Heart right ventricle (tissue), 16 donors: ENCODE measurements around the gene DAZAP1. TPM values are rescaled to one million over a fixed set of nuclear protein-coding genes. Genes with fewer than 3 reads are reported as not detected.
A peak's percentile ranks its signal among the peaks of the same experiment; 100 is the strongest.

ENCODE experiments used
- ATAC-seq, 8 donors: fragments of 200-7000 bp; cut with Tn5 transposase; one replicate each; pipeline ENCODE4 v1.9.1; 2020; ENCODE audit warnings: mild to moderate bottlenecking in 8 of 8, moderate library complexity in 8 of 8, moderate number of reproducible peaks in 1 of 8
- DNase-seq, 2 donors: peaks; one replicate each; pipeline ENCODE4 v3.0.0-alpha.2; 2020
- H3K27ac ChIP-seq, 10 donors: fragments of 200-600 bp; sonication (generic) in 2 of 10; one replicate each; pipeline versions ENCODE4 v1.5.0 to v1.8.0; 2020 to 2022; ENCODE audit warnings: mild to moderate bottlenecking in 3 of 10
- H3K27me3 ChIP-seq, 7 donors: fragments of 200-600 bp; one replicate each; pipeline ENCODE4 v1.8.0; 2021 to 2022; ENCODE audit warnings: mild to moderate bottlenecking in 2 of 7
- H3K36me3 ChIP-seq, 9 donors: fragments of 200-600 bp; sonication (generic) in 1 of 9; one replicate each; pipeline versions ENCODE4 v1.5.0 to v1.8.0; 2020 to 2022; ENCODE audit warnings: mild to moderate bottlenecking in 2 of 9
- H3K4me1 ChIP-seq, 9 donors: fragments of 200-600 bp; sonication (generic) in 1 of 9; one replicate each; pipeline versions ENCODE4 v1.5.0 to v1.8.0; 2020 to 2022; ENCODE audit warnings: mild to moderate bottlenecking in 4 of 9
- H3K4me3 ChIP-seq, 10 donors: fragments of 200-600 bp; sonication (generic) in 2 of 10; one replicate each; pipeline versions ENCODE4 v1.5.0 to v1.8.0; 2020 to 2022; ENCODE audit warnings: mild to moderate bottlenecking in 7 of 10, moderate library complexity in 2 of 10
- H3K9me3 ChIP-seq, 11 donors: fragments of 200-600 bp in 10 of 11; sonication (generic) in 2 of 11; one replicate each; pipeline versions ENCODE4 v1.5.0 to v1.8.0; 2013 to 2022; ENCODE audit warnings: mild to moderate bottlenecking in 2 of 11, control low read depth in 1 of 11, moderate library complexity in 1 of 11
- CTCF ChIP-seq, 9 donors: fragments of 200-600 bp; sonication (generic) in 2 of 9; IDR thresholded peaks; one replicate each; pipeline versions ENCODE4 v1.5.0 to v1.8.0; 2021 to 2022; ENCODE audit warnings: antibody characterized with exemption in 9 of 9, mild to moderate bottlenecking in 5 of 9, moderate library complexity in 1 of 9
- WGBS, 2 donors: extraction: QIAGEN DNeasy Blood & Tissue Kit; methylation state at CpG; one replicate each; pipeline ENCODE4 v1.1.7; 2013; ENCODE audit warnings: inconsistent platforms in 1 of 2; 5-methylcytosine and 5-hydroxymethylcytosine counted together
- intact Hi-C, 10 donors: fragments of 100-400 bp; cut with DNase I; formaldehyde crosslinking; loops; one replicate each; pipeline versions ENCODE4 v1.11.1 to v1.14.2; 2022
- polyA plus RNA-seq, 2 donors: library from polyadenylated mRNA; stranded (reverse); fragments of 200-250 nt; gene quantifications; one replicate each; pipeline ENCODE4 v1.2.3, GENCODE V29; 2013
- total RNA-seq, 10 donors: library from RNA; stranded (reverse); fragmentation: NEBNext Ultra II Directional in 3 of 10; extraction: Animal tissue kit (Norgen Biotek cat#: 25700) in 3 of 10; gene quantifications; one replicate each; pipeline versions ENCODE4 v1.2.1 to v1.2.4, GENCODE V29; 2021 to 2023
- donor health status: Arrhythmogenic right ventricular cardiomyopathy.
- donor health status: ischemic (EF 13 %, LVEDD 7.1; RV severe dilation, severe dysfunction).
- donor health status: healthy with polysubstance abuse.
- donor health status: DM: no; HTN: yes; CAD: no.
- donor health status: DM: no; HTN: no; CAD: no.
- donor health status: ischemic (EF 25% LVEDD 6.9; RV normal size, moderate dysfunction).
- donor health status: ischemic (EF 25% LVEDD 5.7; RV mildly dilated, moderate dysfunction).
- donor health status: healthy.
- donor health status: DM: yes; HTN: yes; CAD: no.
- donor health status: Ischemic cardiomyopathy.
- donor health status: ischemic (EF 35%, LVEDD 5.7; RV mildly dilated, moderate dysfunction).
- donor health status: nonischemic (EF 11% LVEDD 7.7; RV severe dilation, severe dysfunction).
- donor health status: DM: yes; HTN: yes; CAD: no.
- donor health status: PGD.
- donor health status: ischemic (EF 29% LVEDD 5.4; RV normal size, mild dysfunction).
- donor health status: nonischemic (EF 23%, LVEDD 6.1; RV moderate dilation, normal function).

The DAZAP1 gene
- total and polyA plus RNA-seq, 12 donors = 56.7 to 111 (median 79.5) TPM

DNA sequence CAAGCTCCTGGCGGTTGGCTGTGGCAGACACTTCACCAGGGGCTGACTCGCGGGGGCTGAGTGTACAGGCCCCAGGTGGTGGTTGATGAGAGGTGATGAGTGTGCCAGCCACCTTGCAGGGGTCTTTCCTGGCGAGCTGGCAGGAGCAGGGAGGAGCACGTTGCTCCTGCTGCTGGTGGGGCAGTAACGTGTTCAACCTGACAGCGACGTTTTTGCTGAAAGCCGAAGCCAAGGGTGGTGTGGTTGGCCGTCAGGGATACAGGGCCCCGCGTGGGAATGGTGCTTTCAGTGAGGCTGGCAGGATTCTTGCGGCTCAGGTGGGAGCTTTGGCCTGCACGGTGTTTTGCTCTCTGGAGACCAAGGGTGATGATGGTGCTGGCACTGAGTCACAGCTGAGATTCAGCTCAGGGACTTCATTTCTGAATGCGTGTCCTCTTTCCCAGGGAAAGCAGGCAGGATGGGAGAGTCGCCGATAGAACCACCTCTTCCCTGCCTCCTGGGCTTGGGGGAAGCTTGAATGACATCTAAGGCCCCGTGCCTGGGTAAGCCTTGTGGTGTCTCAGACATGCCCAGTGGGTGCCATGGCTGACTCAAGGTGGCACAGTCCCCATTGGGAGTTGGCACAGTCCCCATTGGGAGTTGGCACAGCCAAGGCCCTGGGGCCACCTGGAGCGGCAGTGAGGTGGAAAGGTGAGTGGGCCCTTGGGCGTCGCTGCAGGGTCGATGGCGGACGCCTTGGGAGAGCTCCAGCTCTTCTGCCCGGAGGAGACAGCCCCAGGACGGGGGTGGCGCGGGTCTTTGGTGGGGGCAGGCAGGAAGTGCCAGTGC is 8.8 kb downstream of the DAZAP1 start:
- peak overlapping the region; percentile 19 to 85 (median 70) for H3K27ac ChIP-seq
- WGBS, 2 donors = 52 to 53% methylated on average over 28 of the region's 28 CpGs
- intact Hi-C loops = loop anchor here in 1 of 10 donors (10.0 kb wide), 1 partner anchor 141 kb away; the partner anchor contains the start of gene FAM174C
- H3K27me3 ChIP-seq = no peaks in the 10 kb centered on the region
- TF ChIP-seq CTCF (IDR thresholded peaks at IDR 0.05) = no peak
- ATAC-seq (no peak), DNase-seq (no peak)
- H3K9me3 ChIP-seq = no peaks in the 10 kb centered on the region
- peaks cover 0 to 65% (median 16%) of the 10 kb centered on the region in 9 donors for H3K36me3 ChIP-seq
- H3K4me3 ChIP-seq = peak overlapping the region in 5 of 10 donors; percentile 2 to 21 (median 12)
- peaks cover 51 to 83% (median 75%) of the 10 kb centered on the region in 9 donors for H3K4me1 ChIP-seq

DNA sequence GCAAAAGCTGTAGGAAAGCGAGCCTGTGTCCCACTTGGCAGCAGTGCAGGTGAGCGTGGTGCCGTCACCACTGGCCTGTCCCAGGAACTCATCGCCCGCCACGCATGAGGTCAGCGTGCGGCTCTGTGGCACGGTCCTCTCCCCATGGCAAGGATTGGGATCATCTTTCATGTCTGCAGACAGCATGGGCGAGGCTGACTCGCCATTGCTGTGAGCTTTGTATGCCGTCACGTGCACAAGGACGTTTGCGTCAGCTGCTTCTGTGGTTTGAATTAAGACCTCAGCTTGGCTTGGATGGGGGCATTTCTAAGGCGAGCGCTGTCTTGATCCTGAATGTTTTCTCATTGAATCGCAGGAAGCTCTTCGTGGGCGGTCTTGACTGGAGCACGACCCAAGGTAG is 9.8 kb downstream of the DAZAP1 start:
- Histone ChIP-seq H3K27me3 (no peaks in the 10 kb centered on the region), H3K9me3 (no peaks in the 10 kb centered on the region), H3K27ac (peak overlapping the region in 3 of 10 donors; percentile 66 to 85 (median 76)), H3K4me3 (no peak overlapping the region), H3K4me1 (peaks cover 42 to 73% (median 66%) of the 10 kb centered on the region in 9 donors), H3K36me3 (peaks cover 5 to 74% (median 25%) of the 10 kb centered on the region in 9 donors)
- TF ChIP-seq CTCF (IDR thresholded peaks at IDR 0.05) = no peak
- intact Hi-C loops = loop anchor here in 1 of 10 donors (10.0 kb wide), 1 partner anchor 142 kb away; the partner anchor contains the start of gene FAM174C
- ATAC-seq (no peak), DNase-seq (no peak)
- WGBS, 2 donors = 82 to 84% methylated on average over 21 of the region's 21 CpGs

GRCh38 chr19:1417681-1418495 is 10.5 kb downstream of the DAZAP1 start:
- intact Hi-C loops = loop anchor here in 1 of 10 donors (10.0 kb wide), 1 partner anchor 143 kb away; the partner anchor contains the start of gene FAM174C
- no peak for TF ChIP-seq CTCF (IDR thresholded peaks at IDR 0.05)
- H3K4me1 ChIP-seq = peaks cover 34 to 69% (median 59%) of the 10 kb centered on the region in 9 donors
- no peak overlapping the region for H3K4me3 ChIP-seq
- H3K36me3 ChIP-seq = peaks cover 5 to 74% (median 31%) of the 10 kb centered on the region in 9 donors
- no peak for DNase-seq
- 57 to 61% methylated on average over 30 of the region's 30 CpGs for WGBS, 2 donors
- H3K9me3 ChIP-seq = no peaks in the 10 kb centered on the region
- H3K27ac ChIP-seq = peak overlapping the region in 5 of 10 donors; percentile 9 to 71 (median 21)
- peak in 3 of 8 donors; percentile 26 to 33 (median 32) for ATAC-seq
- no peaks in the 10 kb centered on the region for H3K27me3 ChIP-seq

GRCh38 chr19:1418496-1418775 is 11.1 kb downstream of the DAZAP1 start:
- no peak for TF ChIP-seq CTCF (IDR thresholded peaks at IDR 0.05)
- H3K27me3 ChIP-seq = no peaks in the 10 kb centered on the region
- H3K36me3 ChIP-seq = peaks cover 5 to 74% (median 34%) of the 10 kb centered on the region in 9 donors
- peak overlapping the region in 5 of 10 donors; percentile 9 to 71 (median 21) for H3K27ac ChIP-seq
- peaks cover 31 to 66% (median 53%) of the 10 kb centered on the region in 9 donors for H3K4me1 ChIP-seq
- WGBS, 2 donors = 69 to 73% methylated on average over 13 of the region's 13 CpGs
- no peak for ATAC-seq
- intact Hi-C loops = loop anchor here in 1 of 10 donors (10.0 kb wide), 1 partner anchor 144 kb away; the partner anchor contains the start of gene FAM174C
- H3K4me3 ChIP-seq = no peak overlapping the region
- DNase-seq = no peak
- no peaks in the 10 kb centered on the region for H3K9me3 ChIP-seq
